Measurements from ENCODE around the gene DCBLD1. TPM values are rescaled to one million over a fixed set of nuclear protein-coding genes. Genes with fewer than 3 reads are reported as not detected.

DCBLD1 gene
- total RNA-seq, 1 donor: 27.4 TPM

GRCh38 chr6:117504478-117505144 lies 22.1 kb downstream of the DCBLD1 start:
- H3K4me3 ChIP-seq (ENCODE audit: low read depth, low read length): no peak overlapping the region
- no peak for DNase-seq (ENCODE audit: low read depth)
- no peak for TF ChIP-seq CTCF (IDR thresholded peaks at IDR 0.05; ENCODE audit: insufficient read depth, low read length)

GRCh38 chr6:117505311-117505710 lies 22.8 kb downstream of the DCBLD1 start:
- H3K4me3 ChIP-seq (ENCODE audit: low read depth, low read length): no peak overlapping the region
- DNase-seq (ENCODE audit: low read depth): no peak
- no peak for TF ChIP-seq CTCF (IDR thresholded peaks at IDR 0.05; ENCODE audit: insufficient read depth, low read length)

- peak overlapping the region; percentile 9 for H3K4me3 ChIP-seq (ENCODE audit: low read depth, low read length)
- peak; percentile 88 for DNase-seq (ENCODE audit: low read depth)
- TF ChIP-seq CTCF (IDR thresholded peaks at IDR 0.05; ENCODE audit: insufficient read depth, low read length): no peak
Measured at GRCh38 chr6:117506180-117506835, 23.8 kb downstream of the DCBLD1 start.

- H3K4me3 ChIP-seq (ENCODE audit: low read depth, low read length): no peak overlapping the region
- DNase-seq (ENCODE audit: low read depth): peak; percentile 54
- TF ChIP-seq CTCF (IDR thresholded peaks at IDR 0.05; ENCODE audit: insufficient read depth, low read length): no peak
Measured at GRCh38 chr6:117506907-117507306, 24.4 kb downstream of the DCBLD1 start.

- no peak for DNase-seq (ENCODE audit: low read depth)
- H3K4me3 ChIP-seq (ENCODE audit: low read depth, low read length): no peak overlapping the region
- no peak for TF ChIP-seq CTCF (IDR thresholded peaks at IDR 0.05; ENCODE audit: insufficient read depth, low read length)
Measured at GRCh38 chr6:117508450-117508971, 26.0 kb downstream of the DCBLD1 start.

- no peak for DNase-seq (ENCODE audit: low read depth)
- no peak overlapping the region for H3K4me3 ChIP-seq (ENCODE audit: low read depth, low read length)
- TF ChIP-seq CTCF (IDR thresholded peaks at IDR 0.05; ENCODE audit: insufficient read depth, low read length): no peak
Measured at GRCh38 chr6:117509021-117509420, 26.5 kb downstream of the DCBLD1 start.
